Ovary (tissue), 3 donors: Measurements from ENCODE around the gene AEN.

Experiments used
- EP300 ChIP-seq: sonication (generic); formaldehyde crosslinking; IDR thresholded peaks from one replicate; pipeline ENCODE4 v1.6.1; 2017; ENCODE audit warnings: antibody characterized with exemption
- POLR2A ChIP-seq: fragments of 450-650 bp; IDR thresholded peaks from one replicate; pipeline ENCODE4 v1.6.1; 2017; ENCODE audit warnings: antibody characterized with exemption, mild to moderate bottlenecking, moderate library complexity
- TF ChIP-seq, protein P1 (sequence below), 3 donors: fragments of 450-650 bp in 2 of 3; fragments of 200-600 bp in 1 of 3; IDR thresholded peaks; one replicate each; pipeline versions ENCODE4 v1.5.1 to v1.8.0; 2016 to 2022; ENCODE audit warnings: antibody characterized with exemption in 3 of 3, mild to moderate bottlenecking in 1 of 3
- donor health status: DM: no; HTN: no; CAD: no.

DNA sequence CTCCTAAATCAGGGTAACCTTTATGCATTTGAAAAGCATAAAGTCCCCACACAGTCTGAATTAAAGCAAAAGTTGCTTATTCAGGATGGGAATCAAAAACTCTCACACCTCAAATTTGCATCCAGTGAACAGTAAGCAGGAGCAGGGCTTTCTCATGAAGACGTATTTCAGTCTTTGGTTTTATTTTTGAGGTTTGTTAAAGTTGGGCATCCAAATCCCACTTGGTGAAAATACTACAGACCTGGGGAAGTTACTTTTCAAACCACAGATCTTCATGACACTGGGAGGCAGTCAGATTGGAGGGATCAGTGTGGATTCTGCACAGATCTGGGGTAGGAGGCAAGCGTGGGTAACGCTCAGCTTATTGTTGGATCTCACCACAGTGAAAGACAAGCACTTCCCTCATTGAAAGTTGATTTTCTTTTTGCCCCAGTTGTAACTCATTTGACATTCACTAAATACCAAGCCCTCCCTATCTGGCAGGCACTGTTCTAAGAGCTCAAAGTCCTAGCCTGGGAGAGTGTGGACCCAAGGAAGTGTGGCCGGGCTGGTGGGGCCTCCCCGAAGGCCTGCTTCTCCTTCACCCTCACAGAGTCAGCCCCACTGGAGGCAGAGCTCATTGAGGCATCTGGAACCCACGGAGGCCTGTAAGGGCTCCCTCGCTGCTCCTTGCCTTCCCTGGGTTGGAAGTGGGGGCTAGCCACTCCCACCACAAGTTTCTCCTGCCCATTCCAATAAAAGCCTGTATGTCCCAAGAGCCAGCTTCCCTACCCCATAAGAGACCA lies 16.9 kb downstream of the AEN start:
- TF ChIP-seq POLR2A (no peak), EP300 (no peak)
- TF ChIP-seq, protein P1, sequence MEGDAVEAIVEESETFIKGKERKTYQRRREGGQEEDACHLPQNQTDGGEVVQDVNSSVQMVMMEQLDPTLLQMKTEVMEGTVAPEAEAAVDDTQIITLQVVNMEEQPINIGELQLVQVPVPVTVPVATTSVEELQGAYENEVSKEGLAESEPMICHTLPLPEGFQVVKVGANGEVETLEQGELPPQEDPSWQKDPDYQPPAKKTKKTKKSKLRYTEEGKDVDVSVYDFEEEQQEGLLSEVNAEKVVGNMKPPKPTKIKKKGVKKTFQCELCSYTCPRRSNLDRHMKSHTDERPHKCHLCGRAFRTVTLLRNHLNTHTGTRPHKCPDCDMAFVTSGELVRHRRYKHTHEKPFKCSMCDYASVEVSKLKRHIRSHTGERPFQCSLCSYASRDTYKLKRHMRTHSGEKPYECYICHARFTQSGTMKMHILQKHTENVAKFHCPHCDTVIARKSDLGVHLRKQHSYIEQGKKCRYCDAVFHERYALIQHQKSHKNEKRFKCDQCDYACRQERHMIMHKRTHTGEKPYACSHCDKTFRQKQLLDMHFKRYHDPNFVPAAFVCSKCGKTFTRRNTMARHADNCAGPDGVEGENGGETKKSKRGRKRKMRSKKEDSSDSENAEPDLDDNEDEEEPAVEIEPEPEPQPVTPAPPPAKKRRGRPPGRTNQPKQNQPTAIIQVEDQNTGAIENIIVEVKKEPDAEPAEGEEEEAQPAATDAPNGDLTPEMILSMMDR (IDR thresholded peaks at IDR 0.05) = no peak
